HG03064 (cell line): Measurements from ENCODE around the gene PCLO.

Source experiments
- ATAC-seq: cut with Tn5 transposase; IDR thresholded peaks from one replicate; pipeline ENCODE4 v1.9.1; 2021; ENCODE audit warnings: low read depth; ENCODE audit not compliant: unreplicated experiment

Gene PCLO

GRCh38 chr7:82841828-82842227 is 320.9 kb downstream of the PCLO start:
- no peak for ATAC-seq

DNA sequence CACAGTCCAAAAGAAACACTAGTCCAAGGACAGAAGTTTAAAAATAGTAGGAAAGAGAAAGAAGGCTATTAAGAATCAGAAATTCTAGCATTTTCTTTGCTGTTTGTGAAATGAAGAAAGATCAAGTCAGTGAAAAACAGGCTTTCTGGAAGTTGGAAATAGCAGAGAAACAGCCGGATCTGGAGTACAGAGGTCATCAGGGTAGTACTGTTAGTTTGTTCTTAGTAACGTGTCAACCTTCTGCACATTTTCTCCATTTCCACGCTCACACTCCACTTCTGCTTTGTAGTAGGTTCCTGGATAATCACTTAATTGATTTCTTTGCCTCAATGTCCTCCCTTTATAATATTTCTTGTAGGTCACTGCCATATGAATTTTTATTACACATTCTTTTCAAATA is 322.6 kb downstream of the PCLO start:
- ATAC-seq, result no peak

DNA sequence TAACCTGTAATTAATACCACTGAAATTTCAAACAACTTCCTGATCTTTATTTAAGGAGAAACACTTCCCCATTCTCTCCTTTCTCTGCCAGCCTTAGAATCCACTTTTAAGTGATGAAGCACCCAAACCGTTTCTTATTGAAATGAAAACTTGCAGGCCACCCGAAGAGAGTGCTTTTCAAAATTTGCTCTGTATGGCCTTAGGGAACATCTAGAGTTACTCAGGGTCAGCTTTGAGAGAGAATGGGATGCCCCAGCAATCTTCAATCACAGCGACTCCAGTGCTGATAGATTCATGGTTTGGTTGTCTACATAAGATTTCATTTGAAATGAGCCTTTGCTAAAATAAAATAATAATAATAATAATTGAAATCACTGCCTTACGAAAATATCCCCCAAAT is 323.1 kb downstream of the PCLO start:
- ATAC-seq, result no peak

DNA sequence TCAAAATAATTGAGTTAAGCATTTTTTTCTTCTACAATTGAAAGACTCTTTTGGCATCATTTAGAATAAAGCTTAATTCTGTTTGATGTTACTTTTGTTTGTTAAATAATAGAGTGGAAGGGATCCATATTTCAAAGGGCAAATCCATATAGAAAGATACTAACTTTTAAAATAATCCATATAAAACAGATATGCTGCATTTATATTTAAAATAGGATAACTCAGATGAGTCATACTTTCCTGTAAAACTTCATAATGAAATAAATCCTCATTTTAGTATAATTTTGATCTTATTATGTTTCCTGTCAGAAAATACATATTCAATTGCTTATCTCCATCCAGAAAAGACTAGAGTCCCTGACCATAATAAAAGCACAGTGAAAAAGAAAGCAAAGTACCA is 323.6 kb downstream of the PCLO start:
- no peak for ATAC-seq

GRCh38 chr7:82838314-82838713 is 324.4 kb downstream of the PCLO start:
- no peak for ATAC-seq

- no peak for ATAC-seq
Measured at GRCh38 chr7:82823073-82823472, 339.6 kb downstream of the PCLO start.

GRCh38 chr7:82821037-82821436 is 341.6 kb downstream of the PCLO start:
- no peak for ATAC-seq

GRCh38 chr7:82818171-82818570 is 344.5 kb downstream of the PCLO start:
- ATAC-seq, result no peak

- ATAC-seq, result no peak
Measured at GRCh38 chr7:82816272-82816671, 346.4 kb downstream of the PCLO start.

DNA sequence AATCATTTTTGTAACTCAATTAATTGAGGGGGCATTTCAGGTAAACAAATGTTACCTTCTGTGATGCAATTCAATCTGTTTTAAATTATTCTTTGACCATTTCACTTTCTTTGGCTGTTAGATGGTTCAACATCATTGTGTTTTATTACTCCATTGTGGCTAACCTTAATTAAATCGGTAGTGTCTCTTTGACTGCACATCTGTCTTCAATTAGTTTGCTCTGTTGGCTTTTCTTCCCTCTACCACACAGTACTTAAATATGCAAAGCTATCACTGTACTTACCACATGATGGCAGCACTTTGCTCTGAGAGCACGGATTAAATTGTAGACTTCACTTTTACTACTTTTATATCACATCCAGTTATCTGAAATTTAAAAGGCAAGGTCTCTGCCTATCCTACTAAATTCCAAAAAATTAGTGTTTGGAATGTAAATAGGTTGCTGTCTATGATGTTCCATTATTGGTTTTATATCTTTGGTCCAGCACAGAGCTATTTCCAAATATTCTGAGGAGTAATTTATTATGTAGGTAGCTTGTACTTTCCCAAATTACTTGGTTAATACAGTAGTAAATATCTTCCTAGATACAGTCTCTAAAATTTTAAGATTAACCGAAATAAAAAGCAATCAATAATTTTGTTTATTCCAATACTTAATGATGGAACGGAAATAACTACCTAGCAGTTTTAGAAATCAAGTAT is 352.0 kb downstream of the PCLO start:
- ATAC-seq, result no peak

DNA sequence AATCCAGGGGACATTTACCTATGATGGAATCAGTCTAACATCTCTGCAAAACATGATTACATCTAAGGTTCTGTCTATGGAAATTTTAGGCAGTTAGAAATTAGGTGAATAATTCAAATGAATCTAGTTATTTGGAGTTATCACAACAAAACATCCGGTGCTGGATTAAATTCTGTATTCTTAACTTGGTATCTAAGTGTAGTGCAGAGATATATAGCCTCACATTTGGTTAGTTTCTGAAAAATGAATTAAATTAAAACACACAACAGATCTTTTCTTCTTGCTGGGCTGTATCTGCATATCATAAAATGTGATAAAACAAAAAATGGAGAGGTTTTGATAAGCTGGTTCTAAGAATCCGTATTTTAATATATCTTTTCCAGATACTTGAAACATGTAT is 354.1 kb downstream of the PCLO start:
- ATAC-seq, result no peak

DNA sequence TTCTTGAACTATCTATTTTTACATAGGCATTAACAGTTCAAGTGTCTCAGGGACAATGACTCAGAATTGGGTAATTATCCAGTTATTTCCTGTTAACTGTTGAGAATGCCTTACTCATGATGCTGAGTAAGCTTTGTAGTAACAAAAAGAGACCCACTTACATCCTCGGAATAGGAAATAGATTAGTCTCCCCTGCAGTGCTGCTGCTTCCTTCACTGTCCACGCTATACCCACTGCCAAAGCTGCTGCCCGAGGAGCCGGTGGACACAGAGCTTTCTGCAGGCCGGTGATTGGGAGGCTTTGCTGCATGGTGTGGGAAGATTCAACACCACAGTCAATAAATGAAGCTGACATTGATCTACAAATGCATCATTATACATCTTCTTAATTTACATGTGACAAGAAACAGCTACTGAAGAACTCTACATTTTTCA is 357.1 kb downstream of the PCLO start:
- ATAC-seq, result no peak

GRCh38 chr7:82803411-82803810 is 359.3 kb downstream of the PCLO start:
- ATAC-seq, result no peak

DNA sequence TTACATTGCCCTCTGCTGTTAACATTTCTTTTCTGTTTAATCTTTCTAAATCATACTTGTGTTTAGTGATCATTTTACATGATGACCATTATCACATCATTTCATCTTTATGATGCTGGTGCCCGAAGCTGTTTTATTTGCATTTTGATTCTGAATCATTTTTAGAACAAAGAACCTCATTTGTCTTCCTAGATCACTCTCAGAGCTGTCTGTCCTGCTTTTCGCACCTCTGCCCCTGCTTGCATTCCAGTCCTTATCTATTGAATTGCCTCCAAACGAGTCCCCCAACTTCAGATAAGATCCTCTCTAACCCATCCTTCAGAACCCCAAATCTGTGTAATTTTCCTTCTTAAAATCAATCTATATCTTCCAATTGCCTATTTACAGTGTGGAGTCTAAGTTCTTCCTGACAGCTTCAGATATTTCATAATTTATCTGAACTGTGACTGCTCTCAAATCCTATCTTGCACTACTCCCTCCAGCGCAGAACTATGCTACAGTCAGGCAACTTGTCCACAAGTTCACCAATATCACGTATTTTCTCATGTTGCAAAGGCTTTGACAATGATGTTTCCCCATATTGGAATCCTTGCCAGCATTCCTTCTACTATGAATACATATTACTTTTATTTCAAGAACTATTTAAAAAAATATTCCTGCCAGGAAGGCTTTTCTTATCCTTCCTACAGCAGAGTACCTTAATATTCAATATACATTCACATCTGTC is 372.6 kb downstream of the PCLO start:
- ATAC-seq, result no peak

- no peak for ATAC-seq
Measured at GRCh38 chr7:82778021-82778420, 384.7 kb downstream of the PCLO start.

- ATAC-seq, result no peak
Measured at GRCh38 chr7:82762880-82763279, 399.8 kb downstream of the PCLO start.

GRCh38 chr7:82760831-82761230 is 401.9 kb downstream of the PCLO start:
- ATAC-seq, result no peak

DNA sequence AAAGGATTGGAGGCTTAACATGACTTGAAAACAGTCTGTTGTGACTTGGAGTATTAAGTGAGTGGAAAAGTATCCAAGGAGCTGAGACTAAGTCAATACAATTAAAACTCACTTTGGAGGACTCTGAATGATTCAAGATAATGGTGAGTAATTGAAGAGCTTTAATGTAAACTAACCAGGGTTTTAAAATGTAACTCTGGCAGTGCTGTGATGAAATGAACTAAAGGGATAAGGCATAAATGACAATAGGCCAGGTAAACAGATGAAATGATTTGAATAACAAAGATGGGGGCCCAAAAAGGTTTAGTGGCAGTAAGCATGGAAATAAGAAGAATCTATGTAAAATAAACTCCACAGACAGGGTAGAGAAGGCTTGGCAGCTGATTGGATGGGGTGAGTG is 402.6 kb downstream of the PCLO start:
- no peak for ATAC-seq

DNA sequence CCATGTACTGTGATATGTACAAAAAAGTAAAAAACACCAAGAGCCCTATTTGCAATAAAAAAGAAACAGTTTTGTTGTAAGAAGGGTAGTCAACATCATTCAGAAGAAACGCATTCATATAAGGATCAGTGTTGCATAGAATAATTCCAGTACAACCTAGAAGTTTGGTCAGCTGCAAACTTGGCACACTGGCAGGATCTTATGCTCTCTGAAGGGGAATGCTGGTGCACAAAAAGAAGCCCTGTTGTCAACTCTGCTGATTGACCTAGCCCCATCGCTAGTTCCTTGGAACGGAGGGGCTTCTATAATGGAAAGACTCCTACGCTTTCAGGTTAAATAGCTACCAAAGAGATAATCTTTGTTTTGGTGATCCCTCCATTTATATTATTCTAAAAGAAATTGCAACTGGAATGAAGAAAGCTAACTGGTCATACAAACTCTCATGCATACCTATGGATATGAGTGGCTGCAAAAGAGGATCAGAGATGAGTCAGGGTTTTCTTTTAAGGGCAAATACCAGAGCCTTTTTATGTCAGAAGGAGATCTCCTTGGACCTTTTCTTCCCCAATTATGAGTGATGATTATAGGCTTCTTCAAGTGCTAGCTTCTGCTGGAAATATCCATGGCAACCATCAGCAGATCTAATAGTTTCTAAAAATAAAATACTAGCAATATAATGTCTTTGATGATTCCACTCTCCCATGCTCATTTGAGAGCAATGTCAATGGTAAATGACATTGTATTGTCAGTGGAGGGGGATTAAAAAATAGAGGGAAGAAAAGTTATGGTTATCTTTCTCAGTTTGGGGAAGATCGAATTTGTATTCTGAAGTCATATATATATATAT is 406.8 kb downstream of the PCLO start:
- no peak for ATAC-seq

DNA sequence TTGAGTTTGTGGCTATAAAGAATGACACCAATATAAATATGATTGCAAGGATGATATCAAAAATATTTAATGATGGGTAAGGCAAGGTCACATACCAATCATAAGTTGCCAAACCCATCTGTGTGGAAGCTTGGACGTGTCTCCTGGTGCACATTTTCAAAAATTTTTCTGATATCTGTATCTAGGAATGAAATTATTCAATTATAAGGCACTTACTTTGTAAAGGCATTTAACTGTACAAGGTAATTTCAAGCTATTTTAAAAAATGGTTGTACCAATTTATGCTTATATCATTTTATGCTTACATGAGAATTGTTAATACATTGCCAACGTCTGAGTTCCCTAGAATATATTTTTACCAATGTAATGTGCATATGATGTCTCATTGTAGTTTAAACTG is 412.7 kb downstream of the PCLO start:
- no peak for ATAC-seq

GRCh38 chr7:82745820-82746219 is 416.9 kb downstream of the PCLO start:
- ATAC-seq, result no peak
